Measurements from ENCODE around the gene BLZF1. TPM values are rescaled to one million over a fixed set of nuclear protein-coding genes. Genes with fewer than 3 reads are reported as not detected.
A peak's percentile ranks its signal among the peaks of the same experiment; 100 is the strongest.

BLZF1 gene
- total and polyA plus RNA-seq, 2 experiments from 2014 or later, result 16.3 to 29.6 TPM

DNA sequence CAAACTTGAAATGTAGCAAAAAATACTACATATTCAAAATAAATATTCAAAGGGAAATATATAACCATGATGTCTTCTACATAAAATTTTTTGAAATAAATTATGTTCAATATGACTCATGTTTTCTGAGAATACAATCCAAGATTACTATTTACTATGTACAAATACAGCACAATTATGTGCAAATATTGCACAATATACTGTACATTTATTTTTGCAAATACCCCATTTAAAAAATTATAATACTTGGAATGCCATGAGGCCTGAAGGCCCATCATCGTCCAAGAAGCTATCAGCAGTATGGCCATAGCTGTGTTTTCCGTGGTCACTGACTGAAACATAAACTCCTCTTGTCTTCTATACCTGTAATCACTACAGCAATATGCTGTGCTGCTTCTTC lies 47.0 kb downstream of the BLZF1 start:
- no peak overlapping the region for H3K27ac ChIP-seq
- DNase-seq (ENCODE audit: low spot score), result no peak
- H3K9me3 ChIP-seq (ENCODE audit: low read depth), result peaks cover 3% of the 10 kb centered on the region
- H3K9me2 ChIP-seq (replicated peaks; ENCODE audit: insufficient read depth), result no peaks in the 10 kb centered on the region
- H3K79me2 ChIP-seq, result no peaks in the 10 kb centered on the region
- H3K4me2 ChIP-seq, result no peak overlapping the region
- no peak overlapping the region for H3K4me3 ChIP-seq
- TF ChIP-seq, protein P1, sequence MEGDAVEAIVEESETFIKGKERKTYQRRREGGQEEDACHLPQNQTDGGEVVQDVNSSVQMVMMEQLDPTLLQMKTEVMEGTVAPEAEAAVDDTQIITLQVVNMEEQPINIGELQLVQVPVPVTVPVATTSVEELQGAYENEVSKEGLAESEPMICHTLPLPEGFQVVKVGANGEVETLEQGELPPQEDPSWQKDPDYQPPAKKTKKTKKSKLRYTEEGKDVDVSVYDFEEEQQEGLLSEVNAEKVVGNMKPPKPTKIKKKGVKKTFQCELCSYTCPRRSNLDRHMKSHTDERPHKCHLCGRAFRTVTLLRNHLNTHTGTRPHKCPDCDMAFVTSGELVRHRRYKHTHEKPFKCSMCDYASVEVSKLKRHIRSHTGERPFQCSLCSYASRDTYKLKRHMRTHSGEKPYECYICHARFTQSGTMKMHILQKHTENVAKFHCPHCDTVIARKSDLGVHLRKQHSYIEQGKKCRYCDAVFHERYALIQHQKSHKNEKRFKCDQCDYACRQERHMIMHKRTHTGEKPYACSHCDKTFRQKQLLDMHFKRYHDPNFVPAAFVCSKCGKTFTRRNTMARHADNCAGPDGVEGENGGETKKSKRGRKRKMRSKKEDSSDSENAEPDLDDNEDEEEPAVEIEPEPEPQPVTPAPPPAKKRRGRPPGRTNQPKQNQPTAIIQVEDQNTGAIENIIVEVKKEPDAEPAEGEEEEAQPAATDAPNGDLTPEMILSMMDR (IDR thresholded peaks at IDR 0.05; ENCODE audit: poor library complexity), result no peak
- TF ChIP-seq EZH2 (IDR thresholded peaks at IDR 0.05; ENCODE audit: borderline replicate concordance) (no peak), EZH2phosphoT487 (IDR thresholded peaks at IDR 0.05; ENCODE audit: low read depth, severe bottlenecking, unreplicated experiment) (no peak)
- H3K4me1 ChIP-seq (ENCODE audit: insufficient read depth), result no peaks in the 10 kb centered on the region
- H4K20me1 ChIP-seq (ENCODE audit: insufficient read depth, poor library complexity, severe bottlenecking), result no peaks in the 10 kb centered on the region
- no peaks in the 10 kb centered on the region for H3K36me3 ChIP-seq (replicated peaks; ENCODE audit: insufficient read depth, low read depth)
- no peaks in the 10 kb centered on the region for H3K27me3 ChIP-seq
- no peak overlapping the region for H2AFZ ChIP-seq
- WGBS (ENCODE audit: low lambda C conversion rate, missing lambda C conversion rate), result 93% methylated on average over 2 of the region's 2 CpGs

DNA sequence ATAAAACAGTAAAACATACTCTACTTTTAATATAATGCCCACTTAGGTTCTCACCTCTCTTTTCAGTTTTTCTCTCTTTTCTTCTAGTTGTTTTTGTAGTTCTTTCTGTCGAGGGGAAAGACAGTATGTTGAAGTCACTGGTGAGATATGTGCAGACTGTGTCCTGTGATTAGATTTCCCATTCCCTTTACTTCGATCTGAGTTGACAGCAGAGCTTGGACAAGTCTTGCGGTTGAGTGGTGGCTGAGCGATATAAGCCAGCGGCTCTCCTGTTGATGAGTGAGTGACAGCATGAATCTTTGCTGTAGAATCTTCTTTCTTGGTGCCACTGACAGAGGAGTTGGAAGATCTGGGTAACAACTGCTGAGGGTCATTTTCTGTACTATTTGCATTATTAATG lies 53.3 kb downstream of the BLZF1 start:
- 92% methylated on average over 5 of the region's 5 CpGs for WGBS (ENCODE audit: low lambda C conversion rate, missing lambda C conversion rate)

DNA sequence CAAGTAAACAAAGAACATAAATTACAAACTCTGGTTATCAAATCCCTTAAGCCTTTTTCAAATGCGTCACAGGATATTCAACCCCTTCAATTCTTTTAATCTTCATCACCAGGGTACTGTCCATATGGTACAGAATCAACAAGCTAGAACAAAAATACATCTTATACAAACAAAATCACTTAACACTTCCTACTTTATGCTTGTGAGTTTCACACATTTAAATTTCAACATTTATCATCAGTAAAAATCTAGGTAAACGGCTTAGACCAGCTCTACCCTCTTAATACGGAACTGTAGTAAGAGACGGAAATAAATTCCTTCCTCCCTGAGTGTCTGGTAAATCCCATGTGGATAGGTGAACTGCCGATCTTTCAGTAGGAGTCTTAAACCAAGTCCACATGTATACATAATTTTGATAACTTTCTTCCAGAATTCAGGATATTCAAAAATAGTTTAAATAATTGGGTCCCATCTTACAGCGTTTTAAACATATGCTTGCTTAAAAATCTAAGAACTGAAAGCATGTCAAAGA lies 58.2 kb downstream of the BLZF1 start:
- TF ChIP-seq, protein P1 (IDR thresholded peaks at IDR 0.05; ENCODE audit: poor library complexity), result no peak
- TF ChIP-seq EZH2phosphoT487 (IDR thresholded peaks at IDR 0.05; ENCODE audit: low read depth, severe bottlenecking, unreplicated experiment), result no peak
- TF ChIP-seq EZH2 (IDR thresholded peaks at IDR 0.05; ENCODE audit: borderline replicate concordance), result no peak
- no peak overlapping the region for H3K4me3 ChIP-seq
- peaks cover 21% of the 10 kb centered on the region for H3K27me3 ChIP-seq
- H3K36me3 ChIP-seq (replicated peaks; ENCODE audit: insufficient read depth, low read depth), result no peaks in the 10 kb centered on the region
- no peaks in the 10 kb centered on the region for H3K79me2 ChIP-seq
- H3K9me2 ChIP-seq (replicated peaks; ENCODE audit: insufficient read depth), result no peaks in the 10 kb centered on the region
- H3K4me1 ChIP-seq (ENCODE audit: insufficient read depth), result no peaks in the 10 kb centered on the region
- no peaks in the 10 kb centered on the region for H4K20me1 ChIP-seq (ENCODE audit: insufficient read depth, poor library complexity, severe bottlenecking)
- WGBS (ENCODE audit: low lambda C conversion rate, missing lambda C conversion rate), result 73% methylated on average over 6 of the region's 6 CpGs
- peak overlapping the region; percentile 78 for H2AFZ ChIP-seq
- peak overlapping the region; percentile 79 for H3K4me2 ChIP-seq
- no peak overlapping the region for H3K27ac ChIP-seq
- DNase-seq (ENCODE audit: low spot score), result no peak
- no peaks in the 10 kb centered on the region for H3K9me3 ChIP-seq (ENCODE audit: low read depth)

More for the DNA sequence above, 53.3 kb downstream of the BLZF1 start:
- no peak overlapping the region for H2AFZ ChIP-seq
- H3K4me3 ChIP-seq, result no peak overlapping the region
- TF ChIP-seq EZH2 (IDR thresholded peaks at IDR 0.05; ENCODE audit: borderline replicate concordance) (no peak), EZH2phosphoT487 (IDR thresholded peaks at IDR 0.05; ENCODE audit: low read depth, severe bottlenecking, unreplicated experiment) (no peak)
- TF ChIP-seq, protein P1 (IDR thresholded peaks at IDR 0.05; ENCODE audit: poor library complexity), result no peak
- no peak overlapping the region for H3K27ac ChIP-seq
- H4K20me1 ChIP-seq (ENCODE audit: insufficient read depth, poor library complexity, severe bottlenecking), result no peaks in the 10 kb centered on the region
- no peak overlapping the region for H3K4me2 ChIP-seq
- H3K9me2 ChIP-seq (replicated peaks; ENCODE audit: insufficient read depth), result no peaks in the 10 kb centered on the region
- no peaks in the 10 kb centered on the region for H3K4me1 ChIP-seq (ENCODE audit: insufficient read depth)
- no peaks in the 10 kb centered on the region for H3K9me3 ChIP-seq (ENCODE audit: low read depth)
- DNase-seq (ENCODE audit: low spot score), result no peak
- no peaks in the 10 kb centered on the region for H3K79me2 ChIP-seq
- peaks cover 8% of the 10 kb centered on the region for H3K27me3 ChIP-seq
- no peaks in the 10 kb centered on the region for H3K36me3 ChIP-seq (replicated peaks; ENCODE audit: insufficient read depth, low read depth)
